Uterus (tissue), 2 donors: ENCODE measurements around the gene ITPR2.

Experiments used
- POLR2A ChIP-seq, 2 donors: fragments of 450-650 bp; IDR thresholded peaks; one replicate each; pipeline ENCODE4 v1.6.1; 2016; ENCODE audit warnings: antibody characterized with exemption in 2 of 2, mild to moderate bottlenecking in 1 of 2, moderate library complexity in 1 of 2
- TF ChIP-seq, protein P1 (sequence below), 4 experiments: fragments of 200-600 bp in 2 of 4; fragments of 450-650 bp in 2 of 4; sonication (generic) in 2 of 4; IDR thresholded peaks; one replicate each; pipeline ENCODE4 v1.5.1; 2016 to 2019; ENCODE audit warnings: antibody characterized with exemption in 4 of 4, mild to moderate bottlenecking in 2 of 4, moderate library complexity in 1 of 4

DNA sequence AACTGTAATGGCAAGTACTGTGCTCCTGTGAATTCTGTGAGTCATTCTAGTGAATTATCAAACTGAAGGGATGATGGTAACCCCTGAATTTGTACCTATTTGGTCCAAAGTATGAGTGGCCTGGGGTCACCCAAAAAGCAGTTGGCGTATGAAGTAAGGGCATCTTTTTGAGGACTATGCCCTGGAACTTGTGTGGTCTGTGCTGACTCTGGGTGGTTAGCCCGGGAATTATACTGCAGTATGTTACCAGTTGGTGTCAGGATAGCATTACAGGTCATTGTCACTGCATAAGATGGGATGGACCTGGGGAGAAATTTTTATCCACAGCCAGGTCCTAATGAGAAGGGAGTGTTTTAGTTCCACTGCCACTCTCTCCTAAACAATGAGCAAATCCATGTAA, 462.9 kb downstream of the ITPR2 start:
- TF ChIP-seq, protein P1, sequence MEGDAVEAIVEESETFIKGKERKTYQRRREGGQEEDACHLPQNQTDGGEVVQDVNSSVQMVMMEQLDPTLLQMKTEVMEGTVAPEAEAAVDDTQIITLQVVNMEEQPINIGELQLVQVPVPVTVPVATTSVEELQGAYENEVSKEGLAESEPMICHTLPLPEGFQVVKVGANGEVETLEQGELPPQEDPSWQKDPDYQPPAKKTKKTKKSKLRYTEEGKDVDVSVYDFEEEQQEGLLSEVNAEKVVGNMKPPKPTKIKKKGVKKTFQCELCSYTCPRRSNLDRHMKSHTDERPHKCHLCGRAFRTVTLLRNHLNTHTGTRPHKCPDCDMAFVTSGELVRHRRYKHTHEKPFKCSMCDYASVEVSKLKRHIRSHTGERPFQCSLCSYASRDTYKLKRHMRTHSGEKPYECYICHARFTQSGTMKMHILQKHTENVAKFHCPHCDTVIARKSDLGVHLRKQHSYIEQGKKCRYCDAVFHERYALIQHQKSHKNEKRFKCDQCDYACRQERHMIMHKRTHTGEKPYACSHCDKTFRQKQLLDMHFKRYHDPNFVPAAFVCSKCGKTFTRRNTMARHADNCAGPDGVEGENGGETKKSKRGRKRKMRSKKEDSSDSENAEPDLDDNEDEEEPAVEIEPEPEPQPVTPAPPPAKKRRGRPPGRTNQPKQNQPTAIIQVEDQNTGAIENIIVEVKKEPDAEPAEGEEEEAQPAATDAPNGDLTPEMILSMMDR (IDR thresholded peaks at IDR 0.05): no peak
- no peak for TF ChIP-seq POLR2A (IDR thresholded peaks at IDR 0.05)
